ENCODE data around the gene IRS1. TPM values are rescaled to one million over a fixed set of nuclear protein-coding genes. Genes with fewer than 3 reads are reported as not detected.

IRS1 gene
- total RNA-seq, 4 donors from 2014 or later = 17.4 to 39.0 (median 25.3) TPM

DNA sequence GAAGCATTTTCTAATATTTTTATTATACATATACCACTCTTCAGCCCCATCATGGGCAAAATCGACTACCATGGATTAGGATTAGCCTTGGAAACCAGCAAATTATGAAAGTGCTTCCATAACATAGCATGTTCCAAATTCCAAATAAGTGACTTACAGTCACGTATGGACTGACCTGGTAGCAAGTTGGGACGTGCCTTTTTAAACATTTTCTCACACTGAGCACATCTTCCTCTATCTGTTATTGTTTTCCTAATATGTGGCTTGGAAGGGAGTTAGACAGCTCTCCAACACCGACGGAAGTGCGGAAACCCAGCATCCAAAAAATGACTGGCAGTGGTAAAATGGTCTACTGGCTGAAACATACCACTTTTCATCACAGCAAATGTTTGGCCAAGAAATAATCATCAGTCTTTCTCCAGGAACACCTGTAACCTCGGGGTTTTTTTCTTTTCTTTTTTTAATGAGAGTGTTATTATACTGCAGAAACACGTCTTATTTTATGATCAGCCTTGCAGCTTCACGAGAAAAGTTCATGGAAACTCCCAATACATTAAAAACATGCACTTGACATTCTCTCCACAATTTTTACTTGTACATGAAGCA is 107.0 kb downstream of the IRS1 start:
- no peak for ATAC-seq
- peaks cover 0 to 27% (median 2%) of the 10 kb centered on the region in 3 donors for H3K4me1 ChIP-seq
- no peaks in the 10 kb centered on the region for H3K27me3 ChIP-seq
- H3K4me3 ChIP-seq = no peak overlapping the region
- TF ChIP-seq POLR2AphosphoS5 (IDR thresholded peaks at IDR 0.05) = no peak
- TF ChIP-seq, protein P1, sequence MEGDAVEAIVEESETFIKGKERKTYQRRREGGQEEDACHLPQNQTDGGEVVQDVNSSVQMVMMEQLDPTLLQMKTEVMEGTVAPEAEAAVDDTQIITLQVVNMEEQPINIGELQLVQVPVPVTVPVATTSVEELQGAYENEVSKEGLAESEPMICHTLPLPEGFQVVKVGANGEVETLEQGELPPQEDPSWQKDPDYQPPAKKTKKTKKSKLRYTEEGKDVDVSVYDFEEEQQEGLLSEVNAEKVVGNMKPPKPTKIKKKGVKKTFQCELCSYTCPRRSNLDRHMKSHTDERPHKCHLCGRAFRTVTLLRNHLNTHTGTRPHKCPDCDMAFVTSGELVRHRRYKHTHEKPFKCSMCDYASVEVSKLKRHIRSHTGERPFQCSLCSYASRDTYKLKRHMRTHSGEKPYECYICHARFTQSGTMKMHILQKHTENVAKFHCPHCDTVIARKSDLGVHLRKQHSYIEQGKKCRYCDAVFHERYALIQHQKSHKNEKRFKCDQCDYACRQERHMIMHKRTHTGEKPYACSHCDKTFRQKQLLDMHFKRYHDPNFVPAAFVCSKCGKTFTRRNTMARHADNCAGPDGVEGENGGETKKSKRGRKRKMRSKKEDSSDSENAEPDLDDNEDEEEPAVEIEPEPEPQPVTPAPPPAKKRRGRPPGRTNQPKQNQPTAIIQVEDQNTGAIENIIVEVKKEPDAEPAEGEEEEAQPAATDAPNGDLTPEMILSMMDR (IDR thresholded peaks at IDR 0.05) = no peak
- no peak for TF ChIP-seq EP300 (IDR thresholded peaks at IDR 0.05)
- no peak for TF ChIP-seq POLR2A (IDR thresholded peaks at IDR 0.05)
- no peak overlapping the region for H3K27ac ChIP-seq
- no peaks in the 10 kb centered on the region for H3K36me3 ChIP-seq
- no peaks in the 10 kb centered on the region for H3K9me3 ChIP-seq
- 80 to 89% methylated on average over 9 of the region's 9 CpGs for WGBS, 2 donors (ENCODE audit: low coverage in 1 of 2)

DNA sequence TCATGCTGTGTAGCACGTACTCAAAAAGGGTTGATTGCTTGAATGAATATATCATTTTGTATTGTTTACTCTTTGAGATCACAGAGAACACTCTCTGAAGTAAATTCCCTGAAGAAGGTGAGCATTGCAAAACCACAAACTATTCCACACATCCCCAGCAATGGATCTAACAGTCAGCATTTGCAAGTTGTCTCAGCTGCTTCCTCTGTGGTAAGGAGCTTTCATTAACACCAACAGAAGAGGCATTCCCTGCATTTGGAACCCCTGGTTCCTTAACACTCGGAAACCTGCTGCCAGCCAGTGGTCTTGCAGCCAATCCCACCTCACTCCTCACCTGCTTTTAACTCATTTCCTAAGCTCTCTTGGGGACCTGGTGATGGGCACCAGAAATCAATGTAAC is 108.4 kb downstream of the IRS1 start:
- Histone ChIP-seq H3K36me3 (no peaks in the 10 kb centered on the region), H3K27me3 (no peaks in the 10 kb centered on the region), H3K27ac (peak overlapping the region in 1 of 4 donors; percentile 33), H3K9me3 (no peaks in the 10 kb centered on the region), H3K4me1 (peaks cover 0 to 27% (median 2%) of the 10 kb centered on the region in 3 donors), H3K4me3 (no peak overlapping the region)
- ATAC-seq = no peak
- TF ChIP-seq EP300 (IDR thresholded peaks at IDR 0.05) (no peak), POLR2A (IDR thresholded peaks at IDR 0.05) (no peak), POLR2AphosphoS5 (IDR thresholded peaks at IDR 0.05) (no peak)
- TF ChIP-seq, protein P1 (IDR thresholded peaks at IDR 0.05) = no peak
- WGBS, 2 donors (ENCODE audit: low coverage in 1 of 2) = 63 to 68% methylated on average over 2 of the region's 2 CpGs

DNA sequence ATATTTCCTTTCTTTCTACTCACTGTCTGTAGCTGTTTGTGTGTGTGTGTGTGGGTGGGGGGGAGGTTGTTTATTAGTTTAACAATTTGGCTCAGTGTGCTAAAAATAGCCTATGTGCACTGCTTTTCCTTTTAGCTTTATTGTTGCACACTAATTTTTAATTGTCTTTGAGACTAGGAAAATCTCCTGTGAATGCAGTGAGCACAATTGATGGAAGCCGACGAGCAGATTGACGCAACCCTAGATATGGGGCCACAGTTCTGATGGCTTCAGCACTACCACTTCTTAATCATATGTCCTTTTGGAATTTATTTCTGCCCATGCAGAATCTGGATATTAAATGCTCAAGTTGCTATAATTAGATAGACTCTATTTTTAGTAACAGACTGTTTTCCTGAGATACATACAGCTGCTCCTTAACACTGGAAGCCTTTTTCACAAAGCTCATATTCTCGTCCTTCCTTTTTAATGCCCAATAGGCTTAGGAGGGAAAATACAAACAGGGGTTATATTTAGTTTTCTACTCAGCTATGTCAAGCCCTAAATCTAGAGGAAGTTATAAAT is 109.1 kb downstream of the IRS1 start:
- Histone ChIP-seq H3K36me3 (no peaks in the 10 kb centered on the region), H3K27me3 (no peaks in the 10 kb centered on the region), H3K27ac (peak overlapping the region in 1 of 4 donors; percentile 33), H3K9me3 (no peaks in the 10 kb centered on the region), H3K4me3 (no peak overlapping the region), H3K4me1 (peaks cover 0 to 27% (median 2%) of the 10 kb centered on the region in 3 donors)
- ATAC-seq = no peak
- TF ChIP-seq EP300 (IDR thresholded peaks at IDR 0.05) (no peak), POLR2A (IDR thresholded peaks at IDR 0.05) (no peak), POLR2AphosphoS5 (IDR thresholded peaks at IDR 0.05) (no peak)
- TF ChIP-seq, protein P1 (IDR thresholded peaks at IDR 0.05) = no peak
- WGBS, 2 donors (ENCODE audit: low coverage in 1 of 2) = 10 to 19% methylated on average over 2 to 4 of the region's 4 CpGs

DNA sequence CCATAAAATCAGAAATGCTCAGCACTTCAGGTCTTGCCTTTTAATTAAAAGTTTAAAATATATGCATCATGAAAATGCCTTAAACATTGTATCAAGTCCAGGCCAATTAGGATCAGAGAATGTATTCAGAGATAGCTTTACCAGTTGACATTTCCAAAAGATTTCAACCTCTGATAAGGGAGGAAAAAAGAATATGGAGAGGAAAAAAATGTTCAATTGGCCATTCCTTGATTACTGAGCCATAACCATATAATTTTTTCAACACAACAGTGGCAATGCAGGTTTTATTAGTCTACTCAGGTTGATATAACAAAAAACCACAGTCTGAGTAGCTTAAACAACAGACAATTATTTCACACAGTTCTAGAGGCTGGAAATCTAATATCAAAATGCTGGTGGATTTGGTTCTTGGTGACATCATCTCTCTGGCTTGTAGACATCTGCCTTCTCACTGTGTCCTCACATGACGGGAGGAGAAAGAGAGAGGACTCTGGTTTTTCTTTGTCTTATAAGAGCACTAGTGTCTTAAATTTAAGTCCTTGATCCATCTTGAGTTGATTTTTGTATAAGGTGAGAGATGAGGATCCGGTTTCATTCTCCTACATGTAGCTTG is 111.9 kb downstream of the IRS1 start:
- ATAC-seq = no peak
- peaks cover 0 to 19% (median 2%) of the 10 kb centered on the region in 3 donors for H3K4me1 ChIP-seq
- H3K4me3 ChIP-seq = no peak overlapping the region
- no peak for TF ChIP-seq POLR2AphosphoS5 (IDR thresholded peaks at IDR 0.05)
- no peak for TF ChIP-seq EP300 (IDR thresholded peaks at IDR 0.05)
- TF ChIP-seq POLR2A (IDR thresholded peaks at IDR 0.05) = no peak
- TF ChIP-seq, protein P1 (IDR thresholded peaks at IDR 0.05) = no peak
- H3K27me3 ChIP-seq = no peaks in the 10 kb centered on the region
- H3K27ac ChIP-seq = no peak overlapping the region
- no peaks in the 10 kb centered on the region for H3K9me3 ChIP-seq
- no peaks in the 10 kb centered on the region for H3K36me3 ChIP-seq
- WGBS, 2 donors (ENCODE audit: low coverage in 1 of 2) = 78 to 86% methylated on average over 1 to 2 of the region's 2 CpGs
